ES-I3 (cell line): ENCODE measurements around the gene NKAIN2.
"Not testable (repeated sequence)": the region's sequence is repeated elsewhere in the genome, so short reads cannot be mapped to it uniquely, and the experiment has no call there.

ENCODE experiments used
- H3K36me3 ChIP-seq: 2 replicates; pipeline ENCODE4 v1.6.1; 2013; ENCODE audit warnings: mild to moderate bottlenecking, low read length, control low read depth, moderate library complexity; ENCODE audit not compliant: insufficient read depth
- H3K4me1 ChIP-seq: 2 replicates; pipeline ENCODE4 v1.6.1; 2013; ENCODE audit warnings: mild to moderate bottlenecking, control low read depth, low read length; ENCODE audit not compliant: insufficient read depth
- H3K9ac ChIP-seq: 2 replicates; pipeline ENCODE4 v1.6.1; 2013; ENCODE audit warnings: low read depth, mild to moderate bottlenecking, low read length, moderate library complexity
- H3K9me3 ChIP-seq: 2 replicates; pipeline ENCODE4 v1.6.1; 2013; ENCODE audit warnings: mild to moderate bottlenecking, low read length, moderate library complexity; ENCODE audit not compliant: control insufficient read depth, insufficient read depth

NKAIN2 gene

GRCh38 chr6:124200661-124201060 is 397.0 kb downstream of the NKAIN2 start:
- Histone ChIP-seq H3K9ac (no peak overlapping the region), H3K4me1 (no peaks in the 10 kb centered on the region), H3K9me3 (no peaks in the 10 kb centered on the region), H3K36me3 (no peaks in the 10 kb centered on the region)

- no peaks in the 10 kb centered on the region for H3K4me1 ChIP-seq
- no peaks in the 10 kb centered on the region for H3K36me3 ChIP-seq
- no peaks in the 10 kb centered on the region for H3K9me3 ChIP-seq
- H3K9ac ChIP-seq: no peak overlapping the region
Observed at GRCh38 chr6:124203101-124203811, 399.6 kb downstream of the NKAIN2 start.

GRCh38 chr6:124203812-124204167 is 400.1 kb downstream of the NKAIN2 start:
- no peak overlapping the region for H3K9ac ChIP-seq
- no peaks in the 10 kb centered on the region for H3K36me3 ChIP-seq
- no peaks in the 10 kb centered on the region for H3K9me3 ChIP-seq
- H3K4me1 ChIP-seq: no peaks in the 10 kb centered on the region

GRCh38 chr6:124205921-124206320 is 402.3 kb downstream of the NKAIN2 start:
- Histone ChIP-seq H3K9me3 (no peaks in the 10 kb centered on the region), H3K36me3 (no peaks in the 10 kb centered on the region), H3K4me1 (no peaks in the 10 kb centered on the region), H3K9ac (no peak overlapping the region)

- peaks cover 1% of the 10 kb centered on the region; the same call in 1 of the 2 replicates for H3K9me3 ChIP-seq
- no peaks in the 10 kb centered on the region for H3K36me3 ChIP-seq
- no peak overlapping the region for H3K9ac ChIP-seq
- peaks cover 10% of the 10 kb centered on the region; the same call in 1 of the 2 replicates for H3K4me1 ChIP-seq
Observed at GRCh38 chr6:124223611-124224345, 420.1 kb downstream of the NKAIN2 start.

GRCh38 chr6:124226396-124226795 is 422.7 kb downstream of the NKAIN2 start:
- Histone ChIP-seq H3K4me1 (peaks cover 10% of the 10 kb centered on the region; the same call in 1 of the 2 replicates), H3K9me3 (no peaks in the 10 kb centered on the region; the same call in none of the 2 replicates)

GRCh38 chr6:124233221-124233620 is 429.6 kb downstream of the NKAIN2 start:
- H3K9ac ChIP-seq: no peak overlapping the region
- no peaks in the 10 kb centered on the region for H3K4me1 ChIP-seq

More at GRCh38 chr6:124226396-124226795, 422.7 kb downstream of the NKAIN2 start:
- no peak overlapping the region for H3K9ac ChIP-seq
- no peaks in the 10 kb centered on the region for H3K36me3 ChIP-seq

GRCh38 chr6:124234801-124235200 is 431.1 kb downstream of the NKAIN2 start:
- Histone ChIP-seq H3K9me3 (no peaks in the 10 kb centered on the region), H3K9ac (no peak overlapping the region), H3K36me3 (no peaks in the 10 kb centered on the region), H3K4me1 (no peaks in the 10 kb centered on the region)

More at GRCh38 chr6:124233221-124233620, 429.6 kb downstream of the NKAIN2 start:
- no peaks in the 10 kb centered on the region for H3K36me3 ChIP-seq
- no peaks in the 10 kb centered on the region; the same call in none of the 2 replicates for H3K9me3 ChIP-seq

- no peak overlapping the region for H3K9ac ChIP-seq
Observed at GRCh38 chr6:124237911-124238310, 434.2 kb downstream of the NKAIN2 start.

GRCh38 chr6:124238408-124238807 is 434.7 kb downstream of the NKAIN2 start:
- not testable (repeated sequence) for H3K36me3 ChIP-seq, H3K4me1 ChIP-seq, H3K9ac ChIP-seq, H3K9me3 ChIP-seq

More at GRCh38 chr6:124237911-124238310, 434.2 kb downstream of the NKAIN2 start:
- no peaks in the 10 kb centered on the region for H3K9me3 ChIP-seq
- no peaks in the 10 kb centered on the region for H3K36me3 ChIP-seq
- H3K4me1 ChIP-seq: no peaks in the 10 kb centered on the region

- Histone ChIP-seq H3K4me1 (no peaks in the 10 kb centered on the region), H3K9ac (no peak overlapping the region), H3K36me3 (no peaks in the 10 kb centered on the region), H3K9me3 (no peaks in the 10 kb centered on the region)
Observed at GRCh38 chr6:124254941-124255685, 451.4 kb downstream of the NKAIN2 start.

GRCh38 chr6:124260337-124260736 is 456.7 kb downstream of the NKAIN2 start:
- H3K4me1 ChIP-seq: no peaks in the 10 kb centered on the region
- H3K9me3 ChIP-seq: no peaks in the 10 kb centered on the region

GRCh38 chr6:124269733-124270132 is 466.1 kb downstream of the NKAIN2 start:
- Histone ChIP-seq H3K4me1 (no peaks in the 10 kb centered on the region), H3K9ac (no peak overlapping the region), H3K9me3 (peaks cover 4% of the 10 kb centered on the region; the same call in 1 of the 2 replicates), H3K36me3 (no peaks in the 10 kb centered on the region)

More at GRCh38 chr6:124260337-124260736, 456.7 kb downstream of the NKAIN2 start:
- H3K9ac ChIP-seq: no peak overlapping the region
- no peaks in the 10 kb centered on the region for H3K36me3 ChIP-seq

- Histone ChIP-seq H3K36me3 (no peaks in the 10 kb centered on the region), H3K9ac (no peak overlapping the region), H3K9me3 (peaks cover 4% of the 10 kb centered on the region; the same call in 1 of the 2 replicates), H3K4me1 (no peaks in the 10 kb centered on the region)
Observed at GRCh38 chr6:124273701-124274100, 470.0 kb downstream of the NKAIN2 start.
